NCI-H2196 (cell line): ENCODE results near the gene AKAP1.

Source experiments
- DNase-seq: peaks from one replicate; lab custom pipeline; 2025; ENCODE audit not compliant: unreplicated experiment; lab: John Stamatoyannopoulos, UW

The AKAP1 gene

GRCh38 chr17:57125406-57125805 lies 40.4 kb downstream of the AKAP1 start:
- no peak for DNase-seq

- no peak for DNase-seq
Observed at GRCh38 chr17:57125866-57126265, 40.8 kb downstream of the AKAP1 start.

- peak; percentile 91 for DNase-seq
Observed at GRCh38 chr17:57130708-57131461, 45.8 kb downstream of the AKAP1 start.

- DNase-seq: no peak
Observed at GRCh38 chr17:57132663-57133062, 47.6 kb downstream of the AKAP1 start.

- DNase-seq: no peak
Observed at GRCh38 chr17:57133486-57133885, 48.4 kb downstream of the AKAP1 start.

- no peak for DNase-seq
Observed at GRCh38 chr17:57135026-57135788, 50.2 kb downstream of the AKAP1 start.

GRCh38 chr17:57135789-57136291 lies 50.8 kb downstream of the AKAP1 start:
- DNase-seq: no peak

- DNase-seq: no peak
Observed at GRCh38 chr17:57136355-57136754, 51.3 kb downstream of the AKAP1 start.

GRCh38 chr17:57138030-57138911 lies 53.2 kb downstream of the AKAP1 start:
- no peak for DNase-seq

GRCh38 chr17:57138956-57139576 lies 54.0 kb downstream of the AKAP1 start:
- DNase-seq: no peak

- no peak for DNase-seq
Observed at GRCh38 chr17:57140316-57140715, 55.3 kb downstream of the AKAP1 start.

- no peak for DNase-seq
Observed at GRCh38 chr17:57142925-57143324, 57.9 kb downstream of the AKAP1 start.

- DNase-seq: no peak
Observed at GRCh38 chr17:57143361-57143760, 58.3 kb downstream of the AKAP1 start.

GRCh38 chr17:57143919-57144318 lies 58.9 kb downstream of the AKAP1 start:
- DNase-seq: no peak

- DNase-seq: no peak
Observed at GRCh38 chr17:57144567-57144966, 59.5 kb downstream of the AKAP1 start.

GRCh38 chr17:57145347-57145746 lies 60.3 kb downstream of the AKAP1 start:
- DNase-seq: no peak

GRCh38 chr17:57146273-57146672 lies 61.2 kb downstream of the AKAP1 start:
- no peak for DNase-seq

- no peak for DNase-seq
Observed at GRCh38 chr17:57151798-57152197, 66.8 kb downstream of the AKAP1 start.

GRCh38 chr17:57152967-57153528 lies 68.0 kb downstream of the AKAP1 start:
- DNase-seq: no peak

- no peak for DNase-seq
Observed at GRCh38 chr17:57154921-57155320, 69.9 kb downstream of the AKAP1 start.
